NCI-H128 (cell line): ENCODE measurements around the gene LRRC8D.

Experiments
- DNase-seq: peaks from one replicate; lab custom pipeline; 2025; ENCODE audit not compliant: unreplicated experiment; lab: John Stamatoyannopoulos, UW

LRRC8D gene

GRCh38 chr1:89806616-89807015 is 14.2 kb upstream of the LRRC8D start:
- DNase-seq = no peak

GRCh38 chr1:89807503-89807902 is 13.3 kb upstream of the LRRC8D start:
- no peak for DNase-seq

GRCh38 chr1:89807983-89808382 is 12.8 kb upstream of the LRRC8D start:
- no peak for DNase-seq

GRCh38 chr1:89808441-89809117 is 12.3 kb upstream of the LRRC8D start:
- no peak for DNase-seq

GRCh38 chr1:89809556-89809955 is 11.3 kb upstream of the LRRC8D start:
- no peak for DNase-seq

- DNase-seq = no peak
Measured at GRCh38 chr1:89810302-89810701, 10.5 kb upstream of the LRRC8D start.

GRCh38 chr1:89810880-89811279 is 10.0 kb upstream of the LRRC8D start:
- no peak for DNase-seq

- no peak for DNase-seq
Measured at GRCh38 chr1:89812992-89813391, 7.8 kb upstream of the LRRC8D start.

GRCh38 chr1:89815040-89815439 is 5.8 kb upstream of the LRRC8D start:
- DNase-seq = no peak

- DNase-seq = no peak
Measured at GRCh38 chr1:89815611-89816010, 5.2 kb upstream of the LRRC8D start.

- DNase-seq = no peak
Measured at GRCh38 chr1:89816366-89816765, 4.5 kb upstream of the LRRC8D start.

GRCh38 chr1:89821322-89822108 is 683 bp downstream of the LRRC8D start:
- peak; percentile 35 for DNase-seq

- no peak for DNase-seq
Measured at GRCh38 chr1:89822109-89822962, 1.5 kb downstream of the LRRC8D start.

GRCh38 chr1:89822999-89823628 is 2.3 kb downstream of the LRRC8D start:
- no peak for DNase-seq

GRCh38 chr1:89823679-89824292 is 3.0 kb downstream of the LRRC8D start:
- DNase-seq = no peak

- DNase-seq = no peak
Measured at GRCh38 chr1:89826594-89826993, 5.8 kb downstream of the LRRC8D start.

- DNase-seq = no peak
Measured at GRCh38 chr1:89827330-89827729, 6.5 kb downstream of the LRRC8D start.

- DNase-seq = no peak
Measured at GRCh38 chr1:89827902-89828301, 7.1 kb downstream of the LRRC8D start.

GRCh38 chr1:89829186-89829585 is 8.4 kb downstream of the LRRC8D start:
- no peak for DNase-seq

GRCh38 chr1:89831462-89832120 is 10.8 kb downstream of the LRRC8D start:
- DNase-seq = no peak
